Measurements from ENCODE around the gene MAPKAP1.

- TF ChIP-seq CTCF (IDR thresholded peaks at IDR 0.05; ENCODE audit: low read depth, low read length) (no peak), MYC (IDR thresholded peaks at IDR 0.05; ENCODE audit: low read depth, low read length) (no peak), POLR2A (IDR thresholded peaks at IDR 0.05; ENCODE audit: extremely low read depth, insufficient read length) (no peak)
Measured at GRCh38 chr9:125652233-125652594, 54.8 kb downstream of the MAPKAP1 start.

Measured in NB4 (cell line).